GM12878 (cell line): Measurements from ENCODE around the gene RAD52. TPM values are rescaled to one million over a fixed set of nuclear protein-coding genes. Genes with fewer than 3 reads are reported as not detected.

ENCODE experiments used
- ATAC-seq: fragments of 200-7000 bp; cut with Tn5 transposase; 3 replicates; pipeline ENCODE4 v1.9.1; 2020; ENCODE audit warnings: mild to moderate bottlenecking, moderate library complexity
- BruUV-seq: library from RNA; stranded (reverse); fragments of 400-500 nt; replicated peaks from 2 replicates; lab custom pipeline; 2021; lab: Mats Ljungman, UMichigan
- CTCF ChIA-PET: fragments of 300-600 bp; sonication (Branson Sonifier 250); formaldehyde crosslinking; extraction: SDS; loops from one replicate; lab custom pipeline; 2021; ENCODE audit warnings: inconsistent platforms; lab: Yijun Ruan, JAX
- POLR2A ChIA-PET: fragments of 350-600 bp; formaldehyde crosslinking; extraction: SDS; loops from one replicate; lab custom pipeline; 2021; ENCODE audit warnings: inconsistent platforms; lab: Charles Lee
- RAD21 ChIA-PET: fragments of 300-600 bp; sonication (Branson Sonifier 250); formaldehyde crosslinking; loops from one replicate; lab custom pipeline; 2023; ENCODE audit warnings: antibody characterized with exemption; ENCODE audit not compliant: unreplicated experiment; lab: Charles Lee
- SMC1A ChIA-PET: fragments of 300-600 bp; sonication (Branson Sonifier 250); formaldehyde crosslinking; loops from one replicate; lab custom pipeline; 2023; ENCODE audit not compliant: unreplicated experiment, uncharacterized antibody; lab: Charles Lee
- DNase-seq: peaks from one replicate; pipeline ENCODE4 v3.0.0-alpha.2; 2011; ENCODE audit warnings: low read depth, low spot score
- FAIRE-seq: peaks from 3 replicates; lab custom pipeline; 2011; peaks lifted over from hg19 to GRCh38; lab: Jason Lieb, UNC
- H2AFZ ChIP-seq: 2 replicates; pipeline ENCODE4 v1.6.0; 2011; ENCODE audit warnings: low read depth, low read length, control low read depth; ENCODE audit not compliant: control insufficient read depth
- H3K27ac ChIP-seq: 2 replicates; pipeline ENCODE4 v1.5.1; 2011; ENCODE audit warnings: control low read depth; ENCODE audit not compliant: control insufficient read depth, insufficient read depth
- H3K27me3 ChIP-seq, 2 experiments: replicated peaks in 1 of 2; 2 replicates each; pipeline versions ENCODE4 v1.6.0 to v1.6.1; 2011; ENCODE audit warnings: low read length in 1 of 2; ENCODE audit not compliant: control insufficient read depth in 2 of 2, insufficient read depth in 2 of 2
- H3K36me3 ChIP-seq, 2 experiments: 2 replicates each; pipeline ENCODE4 v1.5.1; 2011; ENCODE audit warnings: low read length in 1 of 2; ENCODE audit not compliant: control insufficient read depth in 2 of 2, insufficient read depth in 2 of 2
- H3K4me1 ChIP-seq: 2 replicates; pipeline ENCODE4 v1.6.1; 2011; ENCODE audit warnings: mild to moderate bottlenecking, low read length, moderate library complexity, mixed read lengths; ENCODE audit not compliant: control insufficient read depth, insufficient read depth
- H3K4me2 ChIP-seq: 2 replicates; pipeline ENCODE4 v1.6.0; 2011; ENCODE audit warnings: control low read depth; ENCODE audit not compliant: control insufficient read depth, insufficient read depth
- H3K4me3 ChIP-seq: fragments of 200-600 bp; sonication (generic); 2 replicates; pipeline ENCODE4 v1.5.1; 2016
- H3K79me2 ChIP-seq: 2 replicates; pipeline ENCODE4 v1.6.0; 2011; ENCODE audit warnings: low read length; ENCODE audit not compliant: control insufficient read depth, insufficient read depth
- H3K9ac ChIP-seq: 2 replicates; pipeline ENCODE4 v1.8.0; 2011; ENCODE audit warnings: low read length, control low read depth, mixed read lengths; ENCODE audit not compliant: control insufficient read depth, insufficient read depth
- H3K9me3 ChIP-seq: replicated peaks from 3 replicates; pipeline ENCODE4 v1.5.1; 2011; ENCODE audit warnings: mild to moderate bottlenecking, low read length; ENCODE audit not compliant: control insufficient read depth, insufficient read depth
- H4K20me1 ChIP-seq: 2 replicates; pipeline ENCODE4 v1.6.0; 2011; ENCODE audit not compliant: control insufficient read depth, insufficient read depth
- BMI1 ChIP-seq: fragments of 450-650 bp; IDR thresholded peaks from 2 replicates; pipeline ENCODE4 v1.6.1; 2016; ENCODE audit warnings: mild to moderate bottlenecking, moderate library complexity, borderline replicate concordance
- EGR1 ChIP-seq, 2 experiments: IDR thresholded peaks; 1 replicate in 1 of 2; 2 replicates in 1 of 2; pipeline ENCODE4 v1.6.1; 2011 to 2012; ENCODE audit warnings: low read depth in 2 of 2, low read length in 2 of 2, borderline replicate concordance in 1 of 2, mild to moderate bottlenecking in 1 of 2, moderate library complexity in 1 of 2
- HSF1 ChIP-seq: fragments of 150-350 bp; IDR thresholded peaks from 2 replicates; pipeline ENCODE4 v1.6.1; 2014; ENCODE audit warnings: mild to moderate bottlenecking, low read depth, low read length
- IKZF1 ChIP-seq: fragments of 450-650 bp; conservative IDR thresholded peaks from 2 replicates; pipeline ENCODE4 v1.6.1; 2017; ENCODE audit warnings: antibody characterized with exemption, mild to moderate bottlenecking
- MEF2B ChIP-seq: fragments of 450-650 bp; IDR thresholded peaks from 2 replicates; pipeline ENCODE4 v1.6.1; 2018; ENCODE audit warnings: mild to moderate bottlenecking, moderate library complexity; ENCODE audit not compliant: partially characterized antibody, poor library complexity, severe bottlenecking
- NBN ChIP-seq: fragments of 450-650 bp; IDR thresholded peaks from 2 replicates; pipeline ENCODE4 v1.6.1; 2016
- NR2F1 ChIP-seq: fragments of 450-650 bp; conservative IDR thresholded peaks from 2 replicates; pipeline ENCODE4 v1.6.1; 2017; ENCODE audit warnings: mild to moderate bottlenecking
- POLR2A ChIP-seq: IDR thresholded peaks from 2 replicates; pipeline ENCODE4 v1.6.1; 2011; ENCODE audit warnings: low read depth, mild to moderate bottlenecking, low read length
- RBBP5 ChIP-seq: fragments of 200-600 bp; sonication (generic); conservative IDR thresholded peaks from 2 replicates; pipeline ENCODE4 v1.6.1; 2016
- SMAD1 ChIP-seq: fragments of 450-650 bp; IDR thresholded peaks from 2 replicates; pipeline ENCODE4 v1.6.1; 2018; ENCODE audit warnings: mild to moderate bottlenecking, low read depth; ENCODE audit not compliant: partially characterized antibody
- SMAD5 ChIP-seq: IDR thresholded peaks from 2 replicates; pipeline ENCODE4 v1.6.1; 2016; ENCODE audit warnings: antibody characterized with exemption, low read depth
- SRF ChIP-seq, 2 experiments: IDR thresholded peaks; 2 replicates each; pipeline ENCODE4 v1.6.1; 2011; ENCODE audit warnings: low read depth in 2 of 2, low read length in 2 of 2, mild to moderate bottlenecking in 1 of 2, moderate library complexity in 1 of 2
- STAT3 ChIP-seq: IDR thresholded peaks from 2 replicates; pipeline ENCODE4 v1.6.1; 2011; ENCODE audit warnings: low read depth, low read length, improper control_type of control experiment
- TARDBP ChIP-seq: IDR thresholded peaks from 2 replicates; pipeline ENCODE4 v1.6.1; 2016; ENCODE audit warnings: borderline replicate concordance
- TCF7 ChIP-seq: IDR thresholded peaks from 2 replicates; pipeline ENCODE4 v1.6.1; 2014; ENCODE audit warnings: antibody characterized with exemption, borderline replicate concordance
- USF2 ChIP-seq: IDR thresholded peaks from 2 replicates; pipeline ENCODE4 v1.6.1; 2011; ENCODE audit warnings: low read depth, low read length, improper control_type of control experiment, borderline replicate concordance
- ZBED1 ChIP-seq: IDR thresholded peaks from 2 replicates; pipeline ENCODE4 v1.6.1; 2016; ENCODE audit warnings: borderline replicate concordance
- ZBTB4 ChIP-seq: fragments of 450-650 bp; formaldehyde crosslinking; IDR thresholded peaks from 2 replicates; pipeline ENCODE4 v1.4.0; 2022; ENCODE audit warnings: mild to moderate bottlenecking, moderate library complexity
- WGBS: methylation state at CpG from one replicate; pipeline ENCODE4 v1.1.6; 2016; ENCODE audit warnings: low lambda C conversion rate; ENCODE audit not compliant: insufficient replicate concordance, insufficient coverage; ENCODE audit errors: missing lambda C conversion rate; 5-methylcytosine and 5-hydroxymethylcytosine counted together
- in situ Hi-C: fragments of 300-500 bp; cut with MboI; formaldehyde crosslinking; loops from 9 replicates; pipeline ENCODE4 v1.14.3; 2018; ENCODE audit warnings: mixed read lengths
- intact Hi-C: fragments of 100-400 bp; cut with micrococcal nuclease; formaldehyde crosslinking; loops from one replicate; pipeline ENCODE4 v1.14.2; 2022; ENCODE audit not compliant: unreplicated experiment
- polyA plus RNA-seq, 11 experiments: library from polyadenylated mRNA; depleted of rRNA in 4 of 11; unstranded in 6 of 11; stranded (reverse) in 5 of 11; fragments of >200 nt; fragmentation: Nextera tagmentation in 4 of 11; fragmentation: Illumina TruSeq in 1 of 11; extraction: Ambion mirVana in 4 of 11; extraction: Trizol in 1 of 11; gene quantifications; 1 replicate in 1 of 11; 2 replicates in 10 of 11; pipeline versions ENCODE4 v1.2.1 to v1.2.3, GENCODE V29; 2011 to 2016; ENCODE audit warnings: inconsistent platforms in 2 of 11, missing spikeins in 2 of 11, low read depth in 1 of 11
- total RNA-seq, 4 experiments: library from RNA; depleted of rRNA in 3 of 4; stranded (reverse); fragments of >200 nt in 3 of 4; fragmentation: Illumina TruSeq in 1 of 4; extraction: Trizol in 1 of 4; gene quantifications; 2 replicates each; pipeline versions ENCODE4 v1.2.1 to v1.2.3, GENCODE V29; 2013 to 2021

The RAD52 gene
- total and polyA plus RNA-seq, 10 of the 15 experiments (the other 5 are each of a cell fraction or from before 2014, with no cell fraction given), result 2.0 to 15.7 (median 8.9) TPM

DNA sequence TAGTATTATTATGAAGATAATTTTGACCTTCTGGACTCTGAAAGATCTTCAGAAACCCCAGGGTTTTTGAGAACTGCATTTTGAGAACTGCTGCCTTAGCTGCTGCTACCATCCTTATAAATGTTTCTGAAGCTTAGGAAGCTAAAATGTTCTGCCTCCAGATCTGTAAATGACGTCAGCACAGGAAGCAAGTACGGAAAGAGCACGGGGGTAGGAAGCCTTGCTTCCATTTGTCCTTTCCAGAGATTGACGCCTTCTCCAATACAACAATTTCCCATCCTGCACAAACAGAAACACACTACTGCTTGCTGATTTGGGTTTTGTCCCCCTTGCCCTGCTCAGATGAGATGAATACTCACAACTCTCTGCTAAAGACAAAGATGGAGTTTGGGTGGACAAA is 17.9 kb downstream of the RAD52 start:
- no peak for FAIRE-seq
- in situ Hi-C loops, result no loop called here
- Histone ChIP-seq H3K4me3 (no peak overlapping the region), H3K27ac (no peak overlapping the region), H3K9me3 (no peaks in the 10 kb centered on the region), H3K27me3 (no peaks in the 10 kb centered on the region), H3K4me2 (no peak overlapping the region), H2AFZ (no peak overlapping the region), H4K20me1 (no peaks in the 10 kb centered on the region), H3K4me1 (no peaks in the 10 kb centered on the region), H3K9ac (no peak overlapping the region), H3K79me2 (no peaks in the 10 kb centered on the region), H3K36me3 (peaks cover 8 to 9% of the 10 kb centered on the region in 2 experiments)
- BruUV-seq, result no TSS peak
- 87% methylated on average over 4 of the region's 4 CpGs for WGBS
- RAD21 ChIA-PET, result no interaction called here
- intact Hi-C loops, result no loop called here
- no peak for TF ChIP-seq TCF7
- TF ChIP-seq RBBP5, result no peak
- no peak for TF ChIP-seq NR2F1
- TF ChIP-seq USF2, result no peak
- no peak for TF ChIP-seq EGR1 (IDR thresholded peaks at IDR 0.05; ENCODE audit: borderline replicate concordance in 1 of 2, low read depth in 2 of 2, low read length in 2 of 2)
- TF ChIP-seq HSF1, result no peak
- no peak for TF ChIP-seq BMI1
- no peak for TF ChIP-seq STAT3
- TF ChIP-seq SRF (IDR thresholded peaks at IDR 0.05; ENCODE audit: low read depth in 2 of 2, low read length in 2 of 2), result no peak
- no peak for TF ChIP-seq ZBED1
- TF ChIP-seq NBN, result no peak
- TF ChIP-seq MEF2B, result no peak
- TF ChIP-seq SMAD5, result no peak
- no peak for TF ChIP-seq TARDBP
- TF ChIP-seq IKZF1, result no peak
- no peak for TF ChIP-seq ZBTB4 (CRISPR knock-in tag)
- no peak for TF ChIP-seq SMAD1
- TF ChIP-seq POLR2A, result no peak
- POLR2A ChIA-PET, result no interaction called here
- DNase-seq, result no peak
- ATAC-seq, result no peak
- CTCF ChIA-PET, result no interaction called here
- SMC1A ChIA-PET, result no interaction called here
